Upper lobe of right lung (tissue), 1 donor: ENCODE data around the gene CDKN2C. TPM values are rescaled to one million over a fixed set of nuclear protein-coding genes. Genes with fewer than 3 reads are reported as not detected.

Experiments used
- ATAC-seq: fragments of 200-7000 bp; cut with Tn5 transposase; one replicate; pipeline ENCODE4 v1.9.1; 2020; ENCODE audit warnings: mild to moderate bottlenecking, moderate library complexity
- DNase-seq: peaks from one replicate; pipeline ENCODE4 v3.0.0-alpha.2; 2020
- H3K27ac ChIP-seq: fragments of 200-600 bp; one replicate; pipeline ENCODE4 v1.8.0; 2022
- H3K27me3 ChIP-seq: fragments of 200-600 bp; one replicate; pipeline ENCODE4 v1.8.0; 2022; ENCODE audit warnings: mild to moderate bottlenecking
- H3K36me3 ChIP-seq: fragments of 200-600 bp; one replicate; pipeline ENCODE4 v1.8.0; 2022
- H3K4me1 ChIP-seq: fragments of 200-600 bp; one replicate; pipeline ENCODE4 v1.8.0; 2022
- H3K4me3 ChIP-seq: fragments of 200-600 bp; one replicate; pipeline ENCODE4 v1.8.0; 2022; ENCODE audit warnings: mild to moderate bottlenecking
- H3K9me3 ChIP-seq: fragments of 200-600 bp; one replicate; pipeline ENCODE4 v1.8.0; 2022
- CTCF ChIP-seq: fragments of 200-600 bp; IDR thresholded peaks from one replicate; pipeline ENCODE4 v1.8.0; 2022; ENCODE audit warnings: antibody characterized with exemption
- intact Hi-C: fragments of 100-400 bp; cut with DNase I; formaldehyde crosslinking; loops from one replicate; pipeline ENCODE4 v1.11.0; 2022
- total RNA-seq: library from RNA; stranded (reverse); fragmentation: NEBNext Ultra II Directional; extraction: Animal tissue kit (Norgen Biotek cat#: 25700); gene quantifications from one replicate; pipeline ENCODE4 v1.2.1, GENCODE V29; 2021
- donor health status: DM: no; HTN: yes; CAD: no; lungs with severe emphysema.

CDKN2C gene
- total RNA-seq, 1 donor from 2014 or later, result 9.6 TPM

DNA sequence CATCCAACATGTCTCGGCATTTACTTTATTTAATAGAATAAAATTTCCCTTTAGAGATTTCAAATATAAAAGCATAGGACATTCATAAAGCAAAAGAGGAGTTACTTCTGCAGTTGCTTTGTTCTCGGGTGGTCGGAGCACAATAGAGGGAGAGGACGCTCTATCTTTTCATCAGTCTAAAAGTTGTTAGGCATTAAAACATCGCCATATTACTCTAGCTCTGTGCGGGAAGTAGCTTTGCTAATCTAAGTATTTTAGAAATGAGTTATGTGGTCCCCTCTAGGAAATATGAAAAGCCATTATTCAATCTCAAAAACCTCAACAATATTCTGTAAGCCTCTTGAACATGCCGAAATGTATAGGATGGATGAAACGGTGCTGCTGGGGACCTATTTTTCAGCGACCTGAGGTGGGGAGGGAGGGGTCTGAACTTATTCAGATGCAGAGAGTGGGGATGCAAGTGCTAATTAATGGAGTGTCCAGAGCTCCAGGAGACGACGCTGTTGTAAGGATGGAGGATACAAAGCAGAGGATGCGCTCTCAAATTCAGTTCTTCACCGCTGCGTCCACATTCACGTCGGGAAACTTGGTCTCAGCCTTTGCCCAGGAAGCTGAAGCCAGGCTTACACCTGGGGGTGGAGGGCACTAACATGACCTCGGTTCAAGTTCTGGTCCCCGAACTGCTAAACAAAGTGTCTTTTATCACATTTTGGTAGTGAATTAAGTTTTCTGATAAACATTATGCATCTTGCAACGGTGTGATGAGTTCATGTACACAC, 6.3 kb downstream of the CDKN2C start:
- ATAC-seq, result no peak
- no peaks in the 10 kb centered on the region for H3K4me1 ChIP-seq
- intact Hi-C loops, result no loop called here
- H3K27ac ChIP-seq, result peak overlapping the region; percentile 87
- peaks cover 9% of the 10 kb centered on the region for H3K27me3 ChIP-seq
- no peaks in the 10 kb centered on the region for H3K9me3 ChIP-seq
- TF ChIP-seq CTCF, result no peak
- no peaks in the 10 kb centered on the region for H3K36me3 ChIP-seq
- DNase-seq, result no peak
- peak overlapping the region; percentile 72 for H3K4me3 ChIP-seq

GRCh38 chr1:50976890-50977574, 7.0 kb downstream of the CDKN2C start:
- H3K9me3 ChIP-seq, result no peaks in the 10 kb centered on the region

DNA sequence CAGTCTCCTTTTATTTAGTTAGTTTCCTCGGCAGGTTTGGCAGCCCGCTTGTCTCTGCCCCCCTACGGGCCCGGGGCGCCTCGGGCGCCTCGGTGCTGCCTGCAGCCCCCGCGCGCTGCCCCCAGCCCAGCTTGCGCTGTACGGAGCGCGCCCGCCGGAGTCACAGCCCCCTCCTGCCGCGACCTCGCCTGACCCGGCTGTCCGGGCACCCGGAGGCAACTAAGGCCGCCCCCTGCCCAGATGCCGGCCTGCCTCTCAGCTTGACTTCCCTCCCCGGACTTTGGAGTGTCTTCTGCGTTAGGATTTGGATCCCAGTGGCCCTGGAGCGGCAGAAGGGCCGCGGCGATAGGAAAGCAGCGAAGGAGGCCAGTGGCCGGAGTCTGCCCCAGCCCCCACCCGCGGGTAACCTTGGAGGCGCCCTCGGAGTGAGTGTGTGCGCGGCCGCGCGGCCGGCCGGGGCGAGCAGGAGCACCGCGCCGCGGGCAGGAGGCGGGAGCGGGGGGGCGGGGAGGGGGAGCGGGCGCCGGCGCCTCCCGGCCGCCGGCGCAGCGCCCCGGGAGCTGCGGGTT, 7.6 kb downstream of the CDKN2C start:
- Histone ChIP-seq H3K27me3 (peaks cover 9% of the 10 kb centered on the region), H3K36me3 (no peaks in the 10 kb centered on the region), H3K4me1 (no peaks in the 10 kb centered on the region), H3K27ac (peak overlapping the region; percentile 87), H3K9me3 (no peaks in the 10 kb centered on the region), H3K4me3 (peak overlapping the region; percentile 72)
- DNase-seq (peak; percentile 77), ATAC-seq (peak; percentile 92)
- intact Hi-C loops, result no loop called here
- no peak for TF ChIP-seq CTCF

More at GRCh38 chr1:50976890-50977574, 7.0 kb downstream of the CDKN2C start:
- Histone ChIP-seq H3K27ac (peak overlapping the region; percentile 87), H3K27me3 (peaks cover 9% of the 10 kb centered on the region), H3K36me3 (no peaks in the 10 kb centered on the region), H3K4me1 (no peaks in the 10 kb centered on the region), H3K4me3 (peak overlapping the region; percentile 72)
- DNase-seq (peak; percentile 58), ATAC-seq (peak; percentile 57)
- intact Hi-C loops, result no loop called here
- no peak for TF ChIP-seq CTCF

DNA sequence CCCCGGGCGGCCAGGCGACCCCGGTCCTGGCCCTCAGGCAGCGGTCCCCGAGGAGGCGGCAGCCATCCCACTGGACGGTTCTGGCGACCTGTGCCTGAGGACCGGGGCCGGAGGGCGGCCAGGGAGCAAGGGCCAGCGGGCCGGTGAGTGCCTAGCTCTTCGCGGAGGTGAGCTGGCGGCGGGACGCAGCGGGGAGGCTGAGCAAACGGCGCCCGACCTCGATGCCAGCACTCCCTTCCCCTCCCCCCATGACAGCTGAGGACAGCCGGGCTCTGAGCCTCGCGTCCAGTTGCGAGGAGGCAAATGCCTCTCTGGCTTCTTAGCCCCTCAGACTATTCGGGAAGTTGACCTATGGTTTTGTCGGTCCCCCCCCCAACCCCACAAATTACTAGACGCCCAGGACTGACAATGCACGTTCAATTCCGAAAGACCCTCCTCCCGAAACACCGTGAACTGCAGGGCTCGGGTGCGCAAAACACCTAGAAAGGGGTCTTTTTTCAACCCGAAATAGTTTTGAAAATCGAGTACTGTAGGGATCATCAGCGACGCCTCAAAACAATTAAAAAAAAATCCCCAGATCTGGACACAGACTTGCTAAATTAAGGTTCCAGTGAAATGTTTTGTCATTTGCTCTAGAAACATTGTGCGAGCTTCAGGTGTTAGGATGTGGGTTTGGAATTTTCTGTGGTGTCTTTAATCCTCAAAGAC, 8.3 kb downstream of the CDKN2C start:
- H3K27ac ChIP-seq, result peak overlapping the region; percentile 87
- peak; percentile 81 for DNase-seq
- peaks cover 9% of the 10 kb centered on the region for H3K27me3 ChIP-seq

More for the DNA sequence above, 8.3 kb downstream of the CDKN2C start:
- ATAC-seq, result peak; percentile 85
- no peak for TF ChIP-seq CTCF
- H3K4me3 ChIP-seq, result peak overlapping the region; percentile 72
- H3K36me3 ChIP-seq, result no peaks in the 10 kb centered on the region
- no peaks in the 10 kb centered on the region for H3K9me3 ChIP-seq
- H3K4me1 ChIP-seq, result no peaks in the 10 kb centered on the region
- intact Hi-C loops, result no loop called here
